GM23338 (cell line): ENCODE results near the gene SYK. TPM values are rescaled to one million over a fixed set of nuclear protein-coding genes. Genes with fewer than 3 reads are reported as not detected.

Experiments
- ATAC-seq: fragments of 200-7000 bp; cut with Tn5 transposase; 3 replicates; pipeline ENCODE4 v1.9.1; 2020
- DNase-seq: peaks from one replicate; pipeline ENCODE4 v3.0.0-alpha.2; 2015; ENCODE audit warnings: low spot score
- H2AFZ ChIP-seq: fragments of 200-600 bp; sonication (generic); 2 replicates; pipeline ENCODE4 v1.8.0; 2016; ENCODE audit warnings: antibody characterized with exemption, mild to moderate bottlenecking, moderate library complexity
- H3F3A ChIP-seq: fragments of 200-600 bp; sonication (generic); replicated peaks from 2 replicates; pipeline ENCODE4 v1.8.0; 2017; ENCODE audit warnings: antibody characterized with exemption, mixed run types, low read depth
- H3K27ac ChIP-seq: fragments of 200-600 bp; sonication (generic); 2 replicates; pipeline ENCODE4 v1.6.1; 2016; ENCODE audit warnings: low read depth
- H3K27me3 ChIP-seq: fragments of 200-600 bp; sonication (generic); 2 replicates; pipeline ENCODE4 v1.8.0; 2016; ENCODE audit warnings: mild to moderate bottlenecking, mixed run types, moderate library complexity; ENCODE audit not compliant: insufficient read depth
- H3K36me3 ChIP-seq: fragments of 200-600 bp; sonication (generic); 2 replicates; pipeline ENCODE4 v1.8.0; 2016; ENCODE audit warnings: mild to moderate bottlenecking; ENCODE audit not compliant: insufficient read depth
- H3K4me1 ChIP-seq: fragments of 200-600 bp; sonication (generic); 2 replicates; pipeline ENCODE4 v1.8.0; 2016; ENCODE audit warnings: mild to moderate bottlenecking, moderate library complexity; ENCODE audit not compliant: insufficient read depth
- H3K4me2 ChIP-seq: fragments of 200-600 bp; sonication (generic); 2 replicates; pipeline ENCODE4 v1.7.1; 2017; ENCODE audit warnings: mixed run types
- H3K4me3 ChIP-seq: fragments of 200-600 bp; sonication (generic); 2 replicates; pipeline ENCODE4 v1.6.1; 2016; ENCODE audit warnings: mixed run types
- H3K79me2 ChIP-seq: fragments of 200-600 bp; sonication (generic); replicated peaks from 2 replicates; pipeline ENCODE4 v1.8.0; 2017; ENCODE audit warnings: mild to moderate bottlenecking; ENCODE audit not compliant: insufficient read depth
- H3K9me2 ChIP-seq: fragments of 200-600 bp; sonication (generic); 2 replicates; pipeline ENCODE4 v1.8.0; 2017; ENCODE audit not compliant: insufficient read depth
- H4K20me1 ChIP-seq: fragments of 200-600 bp; sonication (generic); replicated peaks from 2 replicates; pipeline ENCODE4 v1.8.0; 2017; ENCODE audit warnings: mild to moderate bottlenecking; ENCODE audit not compliant: insufficient read depth
- H3K27ac Mint-ChIP-seq: 2 replicates; pipeline ENCODE4 v1.8.0; 2020; ENCODE audit warnings: inconsistent platforms, mild to moderate bottlenecking, moderate library complexity, mixed read lengths
- H3K27me3 Mint-ChIP-seq: 3 replicates; pipeline ENCODE4 v1.8.0; 2022; ENCODE audit warnings: low read depth, mild to moderate bottlenecking, moderate library complexity, mixed read lengths, inconsistent platforms; ENCODE audit not compliant: insufficient read depth, poor library complexity
- H3K36me3 Mint-ChIP-seq: 3 replicates; pipeline ENCODE4 v1.8.0; 2021; ENCODE audit warnings: low read depth, mild to moderate bottlenecking, inconsistent platforms, moderate library complexity, mixed read lengths
- H3K4me1 Mint-ChIP-seq: 3 replicates; pipeline ENCODE4 v1.8.0; 2020; ENCODE audit warnings: mild to moderate bottlenecking, inconsistent platforms, mixed read lengths
- H3K4me3 Mint-ChIP-seq: 3 replicates; pipeline ENCODE4 v1.8.0; 2021; ENCODE audit warnings: moderate library complexity, mild to moderate bottlenecking, inconsistent platforms, mixed read lengths
- H3K9me3 Mint-ChIP-seq: 3 replicates; pipeline ENCODE4 v1.8.0; 2020; ENCODE audit warnings: moderate library complexity, mild to moderate bottlenecking, inconsistent platforms, mixed read lengths
- CREB1 ChIP-seq: fragments of 250-450 bp; sonication (Bioruptor Pico); IDR thresholded peaks from 2 replicates; pipeline ENCODE4 v1.5.0; 2020; ENCODE audit warnings: low read depth, mild to moderate bottlenecking, moderate library complexity
- ETS1 ChIP-seq: IDR thresholded peaks from 2 replicates; pipeline ENCODE4 v1.6.1; 2016; ENCODE audit warnings: antibody characterized with exemption
- JUNB ChIP-seq: IDR thresholded peaks from one replicate; pipeline ENCODE4 v1.6.1; 2016; ENCODE audit warnings: antibody characterized with exemption; ENCODE audit not compliant: unreplicated experiment
- NANOG ChIP-seq: IDR thresholded peaks from 2 replicates; pipeline ENCODE4 v1.6.1; 2016; ENCODE audit warnings: antibody characterized with exemption, borderline replicate concordance
- REST ChIP-seq: IDR thresholded peaks from one replicate; pipeline ENCODE4 v1.6.1; 2018; ENCODE audit warnings: antibody characterized with exemption; ENCODE audit not compliant: unreplicated experiment
- STAT1 ChIP-seq: IDR thresholded peaks from one replicate; pipeline ENCODE4 v1.6.1; 2016; ENCODE audit warnings: antibody characterized with exemption; ENCODE audit not compliant: unreplicated experiment
- polyA plus RNA-seq: library from polyadenylated mRNA; unstranded; fragments of >200 nt; fragmentation: Nextera tagmentation; extraction: Ambion mirVana; gene quantifications from 2 replicates; pipeline ENCODE4 v1.2.1, GENCODE V29; 2016
- total RNA-seq: library from RNA; depleted of rRNA; stranded (reverse); fragments of >200 nt; shearing (Covaris generic); gene quantifications from 2 replicates; pipeline ENCODE4 v1.2.3, GENCODE V29; 2014
- TF ChIP-seq, protein P1 (sequence below): fragments of 250-450 bp; sonication (Bioruptor Pico); IDR thresholded peaks from 2 replicates; pipeline ENCODE4 v1.5.0; 2020; ENCODE audit warnings: mild to moderate bottlenecking, moderate library complexity
- TF ChIP-seq, protein P2 (sequence below), 2 experiments: fragments of 200-600 bp in 1 of 2; sonication (generic) in 1 of 2; conservative IDR thresholded peaks; 2 replicates each; pipeline versions ENCODE4 v1.5.1 to v1.6.1; 2016 to 2017; ENCODE audit warnings: antibody characterized with exemption in 2 of 2, low read depth in 2 of 2, mild to moderate bottlenecking in 2 of 2, moderate library complexity in 1 of 2

SYK gene
- total and polyA plus RNA-seq, 2 experiments from 2014 or later, result 1.5 to 5.8 TPM

DNA sequence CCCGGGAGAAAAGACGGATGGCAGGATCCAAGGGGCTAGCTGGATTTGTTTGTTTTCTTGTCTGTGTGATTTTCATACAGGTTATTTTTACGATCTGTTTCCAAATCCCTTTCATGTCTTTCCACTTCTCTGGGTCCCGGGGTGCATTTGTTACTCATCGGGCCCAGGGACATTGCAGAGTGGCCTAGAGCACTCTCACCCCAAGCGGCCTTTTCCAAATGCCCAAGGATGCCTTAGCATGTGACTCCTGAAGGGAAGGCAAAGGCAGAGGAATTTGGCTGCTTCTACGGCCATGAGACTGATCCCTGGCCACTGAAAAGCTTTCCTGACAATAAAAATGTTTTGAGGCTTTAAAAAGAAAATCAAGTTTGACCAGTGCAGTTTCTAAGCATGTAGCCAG, 94.2 kb downstream of the SYK start (continued):
- TF ChIP-seq, protein P1, sequence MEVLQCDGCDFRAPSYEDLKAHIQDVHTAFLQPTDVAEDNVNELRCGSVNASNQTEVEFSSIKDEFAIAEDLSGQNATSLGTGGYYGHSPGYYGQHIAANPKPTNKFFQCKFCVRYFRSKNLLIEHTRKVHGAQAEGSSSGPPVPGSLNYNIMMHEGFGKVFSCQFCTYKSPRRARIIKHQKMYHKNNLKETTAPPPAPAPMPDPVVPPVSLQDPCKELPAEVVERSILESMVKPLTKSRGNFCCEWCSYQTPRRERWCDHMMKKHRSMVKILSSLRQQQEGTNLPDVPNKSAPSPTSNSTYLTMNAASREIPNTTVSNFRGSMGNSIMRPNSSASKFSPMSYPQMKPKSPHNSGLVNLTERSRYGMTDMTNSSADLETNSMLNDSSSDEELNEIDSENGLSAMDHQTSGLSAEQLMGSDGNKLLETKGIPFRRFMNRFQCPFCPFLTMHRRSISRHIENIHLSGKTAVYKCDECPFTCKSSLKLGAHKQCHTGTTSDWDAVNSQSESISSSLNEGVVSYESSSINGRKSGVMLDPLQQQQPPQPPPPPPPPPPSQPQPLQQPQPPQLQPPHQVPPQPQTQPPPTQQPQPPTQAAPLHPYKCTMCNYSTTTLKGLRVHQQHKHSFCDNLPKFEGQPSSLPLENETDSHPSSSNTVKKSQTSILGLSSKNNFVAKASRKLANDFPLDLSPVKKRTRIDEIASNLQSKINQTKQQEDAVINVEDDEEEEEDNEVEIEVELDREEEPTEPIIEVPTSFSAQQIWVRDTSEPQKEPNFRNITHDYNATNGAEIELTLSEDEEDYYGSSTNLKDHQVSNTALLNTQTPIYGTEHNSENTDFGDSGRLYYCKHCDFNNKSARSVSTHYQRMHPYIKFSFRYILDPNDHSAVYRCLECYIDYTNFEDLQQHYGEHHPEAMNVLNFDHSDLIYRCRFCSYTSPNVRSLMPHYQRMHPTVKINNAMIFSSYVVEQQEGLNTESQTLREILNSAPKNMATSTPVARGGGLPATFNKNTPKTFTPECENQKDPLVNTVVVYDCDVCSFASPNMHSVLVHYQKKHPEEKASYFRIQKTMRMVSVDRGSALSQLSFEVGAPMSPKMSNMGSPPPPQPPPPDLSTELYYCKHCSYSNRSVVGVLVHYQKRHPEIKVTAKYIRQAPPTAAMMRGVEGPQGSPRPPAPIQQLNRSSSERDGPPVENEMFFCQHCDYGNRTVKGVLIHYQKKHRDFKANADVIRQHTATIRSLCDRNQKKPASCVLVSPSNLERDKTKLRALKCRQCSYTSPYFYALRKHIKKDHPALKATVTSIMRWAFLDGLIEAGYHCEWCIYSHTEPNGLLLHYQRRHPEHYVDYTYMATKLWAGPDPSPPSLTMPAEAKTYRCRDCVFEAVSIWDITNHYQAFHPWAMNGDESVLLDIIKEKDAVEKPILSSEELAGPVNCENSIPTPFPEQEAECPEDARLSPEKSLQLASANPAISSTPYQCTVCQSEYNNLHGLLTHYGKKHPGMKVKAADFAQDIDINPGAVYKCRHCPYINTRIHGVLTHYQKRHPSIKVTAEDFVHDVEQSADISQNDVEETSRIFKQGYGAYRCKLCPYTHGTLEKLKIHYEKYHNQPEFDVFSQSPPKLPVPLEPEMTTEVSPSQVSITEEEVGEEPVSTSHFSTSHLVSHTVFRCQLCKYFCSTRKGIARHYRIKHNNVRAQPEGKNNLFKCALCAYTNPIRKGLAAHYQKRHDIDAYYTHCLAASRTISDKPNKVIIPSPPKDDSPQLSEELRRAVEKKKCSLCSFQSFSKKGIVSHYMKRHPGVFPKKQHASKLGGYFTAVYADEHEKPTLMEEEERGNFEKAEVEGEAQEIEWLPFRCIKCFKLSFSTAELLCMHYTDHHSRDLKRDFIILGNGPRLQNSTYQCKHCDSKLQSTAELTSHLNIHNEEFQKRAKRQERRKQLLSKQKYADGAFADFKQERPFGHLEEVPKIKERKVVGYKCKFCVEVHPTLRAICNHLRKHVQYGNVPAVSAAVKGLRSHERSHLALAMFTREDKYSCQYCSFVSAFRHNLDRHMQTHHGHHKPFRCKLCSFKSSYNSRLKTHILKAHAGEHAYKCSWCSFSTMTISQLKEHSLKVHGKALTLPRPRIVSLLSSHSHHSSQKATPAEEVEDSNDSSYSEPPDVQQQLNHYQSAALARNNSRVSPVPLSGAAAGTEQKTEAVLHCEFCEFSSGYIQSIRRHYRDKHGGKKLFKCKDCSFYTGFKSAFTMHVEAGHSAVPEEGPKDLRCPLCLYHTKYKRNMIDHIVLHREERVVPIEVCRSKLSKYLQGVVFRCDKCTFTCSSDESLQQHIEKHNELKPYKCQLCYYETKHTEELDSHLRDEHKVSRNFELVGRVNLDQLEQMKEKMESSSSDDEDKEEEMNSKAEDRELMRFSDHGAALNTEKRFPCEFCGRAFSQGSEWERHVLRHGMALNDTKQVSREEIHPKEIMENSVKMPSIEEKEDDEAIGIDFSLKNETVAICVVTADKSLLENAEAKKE (CRISPR knock-in tag), result no peak
- TF ChIP-seq CREB1 (CRISPR knock-in tag), result no peak

- Mint-ChIP-seq H3K36me3 (no peaks in the 10 kb centered on the region), H3K27me3 (peaks cover 18% of the 10 kb centered on the region)
- TF ChIP-seq JUNB (no peak), ETS1 (no peak), REST (no peak), STAT1 (no peak), NANOG (no peak)
- TF ChIP-seq, protein P2, sequence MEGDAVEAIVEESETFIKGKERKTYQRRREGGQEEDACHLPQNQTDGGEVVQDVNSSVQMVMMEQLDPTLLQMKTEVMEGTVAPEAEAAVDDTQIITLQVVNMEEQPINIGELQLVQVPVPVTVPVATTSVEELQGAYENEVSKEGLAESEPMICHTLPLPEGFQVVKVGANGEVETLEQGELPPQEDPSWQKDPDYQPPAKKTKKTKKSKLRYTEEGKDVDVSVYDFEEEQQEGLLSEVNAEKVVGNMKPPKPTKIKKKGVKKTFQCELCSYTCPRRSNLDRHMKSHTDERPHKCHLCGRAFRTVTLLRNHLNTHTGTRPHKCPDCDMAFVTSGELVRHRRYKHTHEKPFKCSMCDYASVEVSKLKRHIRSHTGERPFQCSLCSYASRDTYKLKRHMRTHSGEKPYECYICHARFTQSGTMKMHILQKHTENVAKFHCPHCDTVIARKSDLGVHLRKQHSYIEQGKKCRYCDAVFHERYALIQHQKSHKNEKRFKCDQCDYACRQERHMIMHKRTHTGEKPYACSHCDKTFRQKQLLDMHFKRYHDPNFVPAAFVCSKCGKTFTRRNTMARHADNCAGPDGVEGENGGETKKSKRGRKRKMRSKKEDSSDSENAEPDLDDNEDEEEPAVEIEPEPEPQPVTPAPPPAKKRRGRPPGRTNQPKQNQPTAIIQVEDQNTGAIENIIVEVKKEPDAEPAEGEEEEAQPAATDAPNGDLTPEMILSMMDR (conservative IDR thresholded peaks at IDR 0.05; ENCODE audit: low read depth in 2 of 2), result no peak
These were observed 94.6 kb downstream of the SYK start for GRCh38 chr9:90896231-90896630.

More at GRCh38 chr9:90896231-90896630, 94.6 kb downstream of the SYK start:
- no peak overlapping the region for H3K27ac ChIP-seq
- H3K4me1 ChIP-seq, result peaks cover 33% of the 10 kb centered on the region
- no peaks in the 10 kb centered on the region; the same call in 2 of the 3 replicates for H3K9me3 Mint-ChIP-seq
- no peaks in the 10 kb centered on the region for H4K20me1 ChIP-seq
- no peaks in the 10 kb centered on the region for H3F3A ChIP-seq
- H3K4me1 Mint-ChIP-seq, result peaks cover 42% of the 10 kb centered on the region
- no peak overlapping the region for H3K27ac Mint-ChIP-seq
- peak overlapping the region; percentile 58 for H3K4me2 ChIP-seq
- no peak overlapping the region for H3K4me3 ChIP-seq
- H3K9me2 ChIP-seq, result no peaks in the 10 kb centered on the region
- no peaks in the 10 kb centered on the region for H3K79me2 ChIP-seq
- DNase-seq (no peak), ATAC-seq (peak; percentile 46)
- H3K4me3 Mint-ChIP-seq, result no peak overlapping the region
- no peaks in the 10 kb centered on the region for H3K27me3 ChIP-seq
- peak overlapping the region; percentile 63; the same call in 1 of the 2 replicates for H2AFZ ChIP-seq
- no peaks in the 10 kb centered on the region for H3K36me3 ChIP-seq
